Middle frontal gyrus (tissue), 1 donor: ENCODE data around the gene HOATZ.

Source experiments
- DNase-seq: peaks from one replicate; pipeline ENCODE4 v3.0.0-alpha.2; 2015; ENCODE audit warnings: low spot score; ENCODE audit errors: extremely low spot score

The HOATZ gene

GRCh38 chr11:111548525-111548924, 33.9 kb downstream of the HOATZ start:
- no peak for DNase-seq

DNA sequence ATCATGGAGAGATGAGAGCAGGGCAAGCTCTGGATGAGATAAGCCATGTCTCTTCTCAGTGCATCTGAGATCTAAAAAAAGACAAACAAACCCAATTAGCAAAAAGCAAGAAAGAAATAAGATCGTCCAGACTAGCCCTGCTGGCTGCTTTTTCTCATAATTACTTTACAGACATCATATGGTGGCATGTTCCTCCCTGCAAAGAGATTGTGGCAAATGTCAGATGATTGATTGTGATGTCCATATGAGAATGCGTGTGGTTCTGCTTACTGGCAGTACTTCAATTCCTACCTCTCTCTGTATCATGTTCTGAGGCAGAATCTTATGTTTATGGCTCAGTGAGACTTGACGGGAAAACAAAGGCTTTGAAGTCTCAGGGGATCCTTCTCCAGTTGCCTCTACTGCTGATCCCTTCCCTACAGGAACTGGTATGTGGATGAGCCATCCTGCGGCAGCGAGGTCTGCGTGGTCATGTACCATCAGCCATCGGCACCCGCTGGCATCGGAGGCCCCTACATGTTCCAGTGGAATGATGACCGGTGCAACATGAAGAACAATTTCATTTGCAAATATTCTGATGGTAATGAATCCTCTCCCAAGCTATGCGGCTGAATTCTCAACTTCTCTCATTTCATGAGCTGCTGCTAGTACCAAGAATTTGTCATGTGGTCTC, 34.8 kb downstream of the HOATZ start:
- DNase-seq, result no peak

GRCh38 chr11:111549869-111550203, 35.3 kb downstream of the HOATZ start:
- DNase-seq, result no peak

- DNase-seq, result no peak
These were observed 35.7 kb downstream of the HOATZ start for GRCh38 chr11:111550258-111550657.

DNA sequence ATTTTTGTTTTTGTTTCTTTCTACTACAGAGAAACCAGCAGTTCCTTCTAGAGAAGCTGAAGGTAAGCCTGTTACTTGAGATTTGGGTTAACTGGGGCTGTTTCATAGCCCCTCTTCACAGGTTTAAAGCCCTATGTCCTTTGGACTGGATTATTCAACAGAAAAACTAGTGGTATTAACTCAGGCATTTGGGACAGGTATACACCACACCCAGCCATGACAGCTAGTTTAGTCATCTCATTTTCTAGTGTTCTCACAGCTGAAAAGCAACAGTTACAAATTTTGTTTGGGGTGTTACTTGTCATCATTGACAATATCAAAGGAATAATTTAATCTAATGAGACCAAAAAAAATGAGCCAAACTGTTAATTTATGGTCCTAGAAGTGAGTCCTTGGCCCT, 40.0 kb downstream of the HOATZ start:
- DNase-seq, result no peak

DNA sequence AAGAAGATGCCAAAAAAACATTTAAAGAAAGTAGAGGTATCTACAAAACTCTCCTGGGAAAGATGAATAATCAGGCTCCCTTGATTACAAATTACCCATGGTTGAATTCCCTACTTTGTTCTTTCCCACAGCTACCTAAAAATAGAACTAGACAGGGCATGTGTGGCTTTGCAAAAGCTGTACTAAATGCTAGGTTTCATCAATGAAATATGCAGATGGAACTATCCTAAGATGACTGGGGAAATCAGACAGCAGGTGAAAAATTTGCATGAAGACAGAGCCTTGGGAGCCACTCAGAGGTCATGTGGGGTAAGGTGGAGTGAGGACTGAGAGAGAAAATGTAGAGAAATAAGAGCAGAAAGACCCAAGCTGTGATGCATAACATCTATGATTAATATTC, 40.7 kb downstream of the HOATZ start:
- DNase-seq, result no peak

GRCh38 chr11:111557425-111558111, 43.0 kb downstream of the HOATZ start:
- no peak for DNase-seq

GRCh38 chr11:111559800-111560464, 45.4 kb downstream of the HOATZ start:
- no peak for DNase-seq

GRCh38 chr11:111560800-111561199, 46.2 kb downstream of the HOATZ start:
- no peak for DNase-seq

- no peak for DNase-seq
These were observed 46.7 kb downstream of the HOATZ start for GRCh38 chr11:111561306-111561705.

GRCh38 chr11:111561791-111562325, 47.3 kb downstream of the HOATZ start:
- no peak for DNase-seq

DNA sequence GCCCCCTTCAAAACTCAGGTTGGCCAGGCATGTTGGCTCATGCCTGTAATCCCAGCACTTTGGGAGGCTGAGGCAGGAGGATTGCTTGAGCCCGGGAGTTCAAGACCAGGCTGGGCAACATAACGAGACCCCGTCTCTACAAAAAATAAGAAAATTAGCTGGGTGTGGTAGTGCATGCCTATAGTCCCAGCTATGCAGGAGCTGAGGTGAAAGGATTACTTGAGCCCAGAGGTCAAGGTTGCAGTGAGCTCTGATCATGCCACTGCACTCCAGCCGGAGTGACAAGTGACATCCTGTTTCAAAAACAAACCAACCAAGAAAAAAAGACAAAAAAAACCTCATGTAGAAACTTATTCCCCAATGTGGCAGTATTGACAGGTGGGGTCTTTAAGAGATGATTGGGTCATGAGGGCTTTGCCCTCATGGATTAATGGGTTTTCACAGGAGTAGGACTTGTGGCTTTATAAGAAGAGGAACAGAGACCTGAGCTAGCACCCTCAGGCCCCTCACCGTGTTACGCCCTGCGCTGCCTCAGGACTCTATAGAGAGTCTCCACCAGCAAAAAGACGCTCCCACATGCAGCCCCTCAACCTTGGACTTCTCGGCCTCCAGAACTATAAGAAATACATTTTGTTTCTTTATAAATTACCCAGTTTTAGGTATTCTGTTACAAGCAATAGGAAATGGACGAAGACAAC, 48.3 kb downstream of the HOATZ start:
- DNase-seq, result no peak

DNA sequence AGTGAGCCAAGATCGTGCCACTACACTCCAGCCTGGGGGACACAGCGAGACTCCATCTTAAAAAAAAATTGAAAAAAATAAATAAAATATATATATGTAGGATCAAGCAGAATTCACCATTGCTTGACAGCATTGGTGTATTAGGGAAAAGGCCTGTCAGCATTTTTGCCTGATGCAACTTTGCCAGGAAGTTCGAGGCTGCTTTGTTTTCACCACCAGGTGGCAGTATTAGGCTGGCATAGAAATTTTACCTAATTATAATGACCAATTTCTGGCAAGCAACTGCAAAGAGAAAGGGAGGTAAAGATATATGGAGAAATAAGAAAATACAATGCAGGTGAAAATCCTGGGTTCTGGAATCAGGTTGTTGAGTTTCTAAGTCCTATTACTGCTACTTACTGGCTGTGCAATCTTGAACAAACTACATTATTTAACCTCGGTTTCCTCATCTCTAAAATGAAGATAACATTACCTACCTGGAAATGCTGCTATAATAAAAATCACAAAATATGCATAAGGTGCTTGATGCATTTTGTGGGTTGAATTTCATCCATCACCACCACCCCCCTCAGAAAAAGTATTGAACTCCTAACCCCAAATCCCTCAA, 50.6 kb downstream of the HOATZ start:
- DNase-seq, result peak; percentile 73

DNA sequence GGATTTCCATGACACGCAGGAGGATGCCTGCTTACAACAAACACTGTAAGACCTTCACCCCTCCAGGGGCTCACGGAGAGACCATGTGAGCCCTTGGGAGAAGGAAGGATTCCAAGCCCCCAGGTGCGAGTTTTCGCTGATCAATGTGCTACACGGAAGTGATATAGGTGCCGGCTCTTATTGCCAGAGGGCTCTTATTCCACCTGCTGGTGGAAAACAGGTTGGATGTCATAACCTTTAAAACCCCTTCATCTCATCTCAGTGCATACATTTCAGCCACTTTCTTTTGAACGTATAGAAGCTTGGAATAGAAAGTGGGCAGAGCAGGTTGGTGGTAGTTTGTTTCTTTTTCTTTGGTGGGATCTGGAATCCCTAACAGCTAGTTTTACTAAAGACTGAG, 51.7 kb downstream of the HOATZ start:
- DNase-seq, result no peak

DNA sequence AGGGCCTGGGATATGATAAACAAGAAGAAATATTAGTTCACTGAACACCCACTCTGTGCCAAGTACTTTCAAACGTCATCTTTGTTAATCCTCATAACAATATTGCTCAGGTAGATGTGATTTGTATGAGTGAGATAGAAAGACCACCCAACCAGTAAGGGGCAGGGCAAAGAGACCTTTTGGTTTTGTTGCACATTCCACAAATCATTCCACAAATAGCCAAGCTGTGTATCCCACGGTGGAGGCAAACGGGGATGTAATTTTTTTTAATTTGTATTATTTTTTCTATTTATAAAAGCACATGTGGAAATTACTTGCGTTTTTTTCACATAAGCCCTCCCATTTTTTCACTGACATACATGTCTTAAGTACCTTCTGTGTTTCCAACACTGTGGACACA, 54.9 kb downstream of the HOATZ start:
- no peak for DNase-seq

- DNase-seq, result no peak
These were observed 56.2 kb downstream of the HOATZ start for GRCh38 chr11:111570796-111571195.

DNA sequence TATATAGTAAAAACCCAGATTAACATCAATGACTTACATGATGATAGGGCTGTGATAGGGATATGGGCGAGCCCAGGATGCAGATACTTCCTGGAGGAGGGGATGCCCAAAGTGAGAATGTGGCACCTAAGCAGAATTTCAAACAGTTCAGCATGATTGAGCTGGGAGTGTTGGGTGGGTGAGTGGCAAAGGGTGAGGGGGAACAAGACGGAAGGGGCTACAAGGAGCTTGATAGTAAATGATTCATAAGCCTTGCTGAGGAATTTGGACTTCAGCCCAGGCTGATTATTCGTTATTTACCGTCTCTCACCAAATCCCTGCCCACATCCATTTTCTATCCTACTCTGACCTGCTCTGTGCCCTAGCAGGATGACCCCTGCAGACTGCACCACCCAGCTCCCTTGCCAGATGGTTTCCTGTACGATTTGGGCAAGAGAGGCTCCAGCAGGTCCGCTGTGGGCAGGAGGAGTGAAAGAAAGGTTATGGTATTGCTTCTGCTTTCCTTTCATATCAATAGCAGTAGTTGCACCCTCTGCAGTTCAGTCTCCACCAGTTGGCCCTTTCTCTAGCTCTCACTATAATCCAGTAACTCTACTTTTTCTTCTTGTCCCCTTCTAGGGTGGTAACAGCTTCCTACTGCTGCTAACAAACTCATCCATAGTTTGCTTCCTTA, 57.4 kb downstream of the HOATZ start:
- DNase-seq, result no peak

DNA sequence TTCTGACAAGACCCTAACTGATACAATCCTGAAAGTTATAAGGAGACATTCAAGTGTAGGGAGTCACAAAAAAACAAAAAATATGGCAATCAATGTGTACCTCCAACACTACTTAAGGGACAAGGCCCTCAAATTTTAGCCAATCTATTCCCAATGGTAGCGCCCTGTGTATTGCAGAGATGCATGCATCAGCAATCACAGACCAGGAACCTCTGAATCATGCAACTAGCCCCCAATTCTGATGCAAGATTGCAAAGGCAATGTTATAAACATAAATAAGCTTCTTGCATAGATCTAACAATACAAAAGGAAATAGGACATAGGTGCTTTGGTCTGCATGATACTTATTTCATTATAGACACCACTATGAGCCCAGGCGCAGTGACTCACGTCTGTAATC, 58.0 kb downstream of the HOATZ start:
- no peak for DNase-seq

GRCh38 chr11:111573821-111574249, 59.3 kb downstream of the HOATZ start:
- DNase-seq, result no peak

- no peak for DNase-seq
These were observed 60.0 kb downstream of the HOATZ start for GRCh38 chr11:111574373-111575225.
